ENCODE results near the gene SEC62. TPM values are rescaled to one million over a fixed set of nuclear protein-coding genes. Genes with fewer than 3 reads are reported as not detected.

Gene SEC62
- total and polyA plus RNA-seq, 9 of the 15 experiments (the other 6 are each of a cell fraction or from before 2014, with no cell fraction given) = 34.5 to 152 (median 51.8) TPM

DNA sequence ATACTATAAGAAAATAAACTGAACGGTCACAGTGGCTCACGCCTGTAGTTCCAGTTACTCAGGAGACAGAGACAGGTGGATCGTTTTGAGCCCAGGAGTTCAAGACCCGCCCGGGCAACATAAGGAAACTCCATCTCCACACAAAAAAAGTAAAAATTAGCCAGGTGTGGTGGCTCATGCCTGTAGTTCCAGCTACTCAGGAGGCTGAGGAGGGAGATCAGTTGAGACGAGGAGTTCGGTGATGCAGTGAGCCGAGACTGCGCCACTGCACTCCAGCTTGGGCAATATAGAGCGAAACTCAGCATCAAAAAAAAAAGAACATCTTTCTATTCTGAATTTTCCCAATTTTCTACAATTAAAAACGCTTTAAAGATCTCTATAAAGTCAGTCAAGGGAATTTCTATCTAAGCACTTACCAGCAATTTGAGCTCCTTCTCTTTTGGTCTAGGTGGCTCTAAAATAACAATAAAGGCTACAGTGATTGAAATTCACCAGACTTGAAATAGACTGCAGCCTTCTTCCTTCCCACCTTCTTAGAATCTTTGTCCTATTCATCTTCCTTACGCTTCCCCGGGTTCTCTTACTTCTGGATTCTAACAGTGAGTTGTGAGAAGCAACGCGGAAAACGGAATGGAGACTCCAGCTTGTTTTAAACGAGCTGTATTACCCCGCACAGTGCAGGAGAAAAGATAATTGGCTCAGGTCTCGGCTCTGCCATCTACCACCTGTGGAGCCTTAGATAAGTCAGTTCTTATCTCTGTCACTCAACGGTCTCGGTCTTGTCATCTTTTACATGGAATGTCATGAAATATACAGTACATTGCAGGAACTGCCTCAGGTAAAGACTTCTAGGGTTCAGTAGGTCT is 812 bp upstream of the SEC62 start (continued):
- TF ChIP-seq HNRNPH1 (optimal IDR thresholded peaks at IDR 0.05; ENCODE audit: low read depth, low read length) (no peak), FOXA3 (CRISPR knock-in tag; conservative IDR thresholded peaks at IDR 0.05 in 1 of 2, IDR thresholded peaks at IDR 0.05 in 1 of 2) (no peak), MEIS2 (IDR thresholded peaks at IDR 0.05; ENCODE audit: partially characterized antibody) (peak; percentile 86), SAFB (IDR thresholded peaks at IDR 0.05; ENCODE audit: borderline replicate concordance, low read depth, low read length) (no peak), PHF8 (IDR thresholded peaks at IDR 0.05; ENCODE audit: borderline replicate concordance, low read length) (no peak), SMAD2 (IDR thresholded peaks at IDR 0.05; ENCODE audit: low read depth, low read length) (no peak), SIX5 (IDR thresholded peaks at IDR 0.05; ENCODE audit: borderline replicate concordance in 1 of 2, insufficient read depth in 1 of 2, low read depth in 1 of 2, low read length in 2 of 2) (no peak), MEF2D (tag; conservative IDR thresholded peaks at IDR 0.05; ENCODE audit: low read depth) (no peak), RBM34 (IDR thresholded peaks at IDR 0.05; ENCODE audit: borderline replicate concordance, insufficient read depth, low read length) (no peak), SMARCE1 (IDR thresholded peaks at IDR 0.05) (peak; percentile 61; the same call in 1 of the 2 replicates), EGR1 (conservative IDR thresholded peaks at IDR 0.05) (no peak), XRCC4 (IDR thresholded peaks at IDR 0.05; ENCODE audit: extremely low read depth, insufficient read depth, insufficient read length) (no peak), RB1 (IDR thresholded peaks at IDR 0.05; ENCODE audit: low read depth) (no peak), ZNF444 (CRISPR knock-in tag; IDR thresholded peaks at IDR 0.05) (no peak), TCFL5 (CRISPR knock-in tag; conservative IDR thresholded peaks at IDR 0.05) (no peak), NCOA1 (IDR thresholded peaks at IDR 0.05; ENCODE audit: low read depth) (no peak), NR2C1 (IDR thresholded peaks at IDR 0.05) (no peak), NR2C1 (tag; IDR thresholded peaks at IDR 0.05) (no peak), PHB (CRISPR knock-in tag; IDR thresholded peaks at IDR 0.05) (no peak), RCOR1 (IDR thresholded peaks at IDR 0.05; ENCODE audit: borderline replicate concordance in 1 of 2, low read depth in 2 of 2, low read length in 2 of 2) (peak in 1 of 2 experiments; percentile 36; a peak in 1 of 4 replicates), FOXM1 (IDR thresholded peaks at IDR 0.05; ENCODE audit: low read depth) (no peak), FOXM1 (CRISPR knock-in tag; IDR thresholded peaks at IDR 0.05; ENCODE audit: low read depth) (no peak), SIN3A (IDR thresholded peaks at IDR 0.05; ENCODE audit: borderline replicate concordance in 2 of 2, control insufficient read depth in 1 of 2, low read depth in 2 of 2, low read length in 2 of 2) (no peak)
- TF ChIP-seq, protein P1, sequence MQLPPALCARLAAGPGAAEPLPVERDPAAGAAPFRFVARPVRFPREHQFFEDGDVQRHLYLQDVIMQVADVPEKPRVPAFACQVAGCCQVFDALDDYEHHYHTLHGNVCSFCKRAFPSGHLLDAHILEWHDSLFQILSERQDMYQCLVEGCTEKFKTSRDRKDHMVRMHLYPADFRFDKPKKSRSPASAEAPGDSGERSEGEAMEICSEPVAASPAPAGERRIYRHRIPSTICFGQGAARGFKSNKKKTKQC (CRISPR knock-in tag; IDR thresholded peaks at IDR 0.05) = no peak
- TF ChIP-seq, protein P2, sequence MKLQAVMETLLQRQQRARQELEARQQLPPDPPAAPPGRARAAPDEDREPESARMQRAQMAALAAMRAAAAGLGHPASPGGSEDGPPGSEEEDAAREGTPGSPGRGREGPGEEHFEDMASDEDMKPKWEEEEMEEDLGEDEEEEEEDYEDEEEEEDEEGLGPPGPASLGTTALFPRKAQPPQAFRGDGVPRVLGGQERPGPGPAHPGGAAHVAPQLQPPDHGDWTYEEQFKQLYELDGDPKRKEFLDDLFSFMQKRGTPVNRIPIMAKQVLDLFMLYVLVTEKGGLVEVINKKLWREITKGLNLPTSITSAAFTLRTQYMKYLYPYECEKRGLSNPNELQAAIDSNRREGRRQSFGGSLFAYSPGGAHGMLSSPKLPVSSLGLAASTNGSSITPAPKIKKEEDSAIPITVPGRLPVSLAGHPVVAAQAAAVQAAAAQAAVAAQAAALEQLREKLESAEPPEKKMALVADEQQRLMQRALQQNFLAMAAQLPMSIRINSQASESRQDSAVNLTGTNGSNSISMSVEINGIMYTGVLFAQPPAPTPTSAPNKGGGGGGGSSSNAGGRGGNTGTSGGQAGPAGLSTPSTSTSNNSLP (IDR thresholded peaks at IDR 0.05; ENCODE audit: borderline replicate concordance, low read depth, low read length) = no peak
- TF ChIP-seq, protein P3, sequence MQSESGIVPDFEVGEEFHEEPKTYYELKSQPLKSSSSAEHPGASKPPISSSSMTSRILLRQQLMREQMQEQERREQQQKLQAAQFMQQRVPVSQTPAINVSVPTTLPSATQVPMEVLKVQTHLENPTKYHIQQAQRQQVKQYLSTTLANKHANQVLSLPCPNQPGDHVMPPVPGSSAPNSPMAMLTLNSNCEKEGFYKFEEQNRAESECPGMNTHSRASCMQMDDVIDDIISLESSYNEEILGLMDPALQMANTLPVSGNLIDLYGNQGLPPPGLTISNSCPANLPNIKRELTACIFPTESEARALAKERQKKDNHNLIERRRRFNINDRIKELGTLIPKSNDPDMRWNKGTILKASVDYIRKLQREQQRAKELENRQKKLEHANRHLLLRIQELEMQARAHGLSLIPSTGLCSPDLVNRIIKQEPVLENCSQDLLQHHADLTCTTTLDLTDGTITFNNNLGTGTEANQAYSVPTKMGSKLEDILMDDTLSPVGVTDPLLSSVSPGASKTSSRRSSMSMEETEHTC (IDR thresholded peaks at IDR 0.05) = no peak
